AG08396 (cell line): ENCODE measurements around the gene RGS16.

ENCODE experiments used
- DNase-seq: peaks from one replicate; pipeline ENCODE4 v3.0.0; 2012; ENCODE audit warnings: low spot score, mixed read lengths

RGS16 gene

DNA sequence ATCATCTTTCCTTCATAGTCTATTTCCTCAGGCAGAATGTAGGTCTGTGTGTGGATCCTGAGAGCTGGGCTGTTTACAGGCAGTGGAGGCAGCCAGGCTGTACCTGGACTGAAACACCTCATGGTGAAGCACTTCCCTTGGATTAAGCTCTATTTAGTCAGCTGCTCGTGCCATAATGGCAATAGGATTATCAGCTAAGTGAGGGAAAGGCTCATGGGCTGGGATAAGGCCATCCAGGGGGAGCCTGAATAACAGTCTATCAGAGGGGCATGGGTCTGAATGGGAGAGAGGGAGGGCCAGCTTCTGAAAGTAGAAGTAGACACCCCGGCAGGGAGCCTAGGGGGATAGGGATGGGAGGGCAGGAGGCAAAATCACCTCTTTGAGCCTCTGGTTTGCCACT, 23.5 kb downstream of the RGS16 start:
- DNase-seq, result no peak

DNA sequence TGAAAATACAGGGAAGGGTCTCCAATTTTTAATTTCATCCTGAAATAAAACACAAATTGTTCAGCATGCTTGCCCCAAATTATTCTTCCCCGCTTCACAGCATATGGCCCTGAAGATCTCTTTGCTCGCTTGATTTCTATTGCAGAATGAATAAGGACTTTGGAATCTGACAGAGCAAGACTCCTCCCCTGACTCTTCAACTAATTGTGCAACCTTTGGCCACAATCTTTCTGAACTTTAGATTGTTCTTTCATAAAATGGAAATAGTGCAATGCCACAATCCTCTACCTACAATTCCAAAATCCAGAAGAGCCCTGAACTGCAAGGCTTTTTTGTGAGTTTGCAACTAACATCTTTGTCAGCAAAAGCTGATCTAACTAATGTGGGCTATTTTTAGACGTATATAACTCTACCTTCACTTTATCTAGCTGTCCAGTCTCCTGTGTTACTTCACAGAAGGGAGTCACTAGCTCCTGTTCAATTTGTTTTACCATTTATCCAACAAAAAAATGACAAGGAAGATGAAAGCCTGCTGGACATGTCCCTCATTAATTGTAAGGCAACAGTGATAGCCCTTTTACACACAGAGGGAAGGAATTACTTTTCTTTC, 28.5 kb downstream of the RGS16 start:
- no peak for DNase-seq

DNA sequence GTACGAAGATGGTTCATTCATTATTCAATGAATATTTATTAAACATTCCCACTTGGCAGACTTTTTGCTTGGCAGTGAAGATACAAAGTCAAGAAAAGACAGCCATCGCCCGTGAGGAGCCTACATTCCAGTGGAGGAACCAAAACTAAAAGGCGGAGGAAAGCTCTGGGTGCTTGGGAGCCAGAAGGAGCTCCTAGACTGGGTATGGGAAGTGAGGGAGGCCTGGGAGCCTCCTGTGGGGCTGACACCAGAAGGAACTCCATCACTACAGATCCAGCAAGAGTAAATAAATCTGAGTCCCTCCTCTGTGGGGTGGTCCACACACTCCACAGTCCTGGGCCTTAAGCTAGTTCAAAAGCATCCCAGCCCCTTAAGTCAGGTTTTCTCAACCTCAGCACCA, 30.0 kb downstream of the RGS16 start:
- no peak for DNase-seq

DNA sequence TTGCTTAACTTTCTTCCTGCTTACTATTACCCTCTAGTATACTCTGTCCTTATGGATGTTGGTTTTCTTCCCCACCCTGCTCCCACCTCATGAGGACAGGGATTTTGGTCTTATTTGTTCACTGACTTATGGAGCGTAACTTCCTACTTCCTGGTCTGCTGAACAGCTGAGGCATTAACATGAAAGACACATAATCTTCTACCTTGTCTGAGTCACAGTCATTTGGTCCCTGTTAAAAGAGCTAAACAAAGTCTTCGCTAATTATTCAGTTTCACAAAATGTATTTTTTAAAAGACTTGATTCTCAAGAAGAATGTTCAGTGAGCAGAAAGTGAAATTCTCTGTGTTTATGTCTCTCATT, 33.6 kb downstream of the RGS16 start:
- DNase-seq, result no peak

DNA sequence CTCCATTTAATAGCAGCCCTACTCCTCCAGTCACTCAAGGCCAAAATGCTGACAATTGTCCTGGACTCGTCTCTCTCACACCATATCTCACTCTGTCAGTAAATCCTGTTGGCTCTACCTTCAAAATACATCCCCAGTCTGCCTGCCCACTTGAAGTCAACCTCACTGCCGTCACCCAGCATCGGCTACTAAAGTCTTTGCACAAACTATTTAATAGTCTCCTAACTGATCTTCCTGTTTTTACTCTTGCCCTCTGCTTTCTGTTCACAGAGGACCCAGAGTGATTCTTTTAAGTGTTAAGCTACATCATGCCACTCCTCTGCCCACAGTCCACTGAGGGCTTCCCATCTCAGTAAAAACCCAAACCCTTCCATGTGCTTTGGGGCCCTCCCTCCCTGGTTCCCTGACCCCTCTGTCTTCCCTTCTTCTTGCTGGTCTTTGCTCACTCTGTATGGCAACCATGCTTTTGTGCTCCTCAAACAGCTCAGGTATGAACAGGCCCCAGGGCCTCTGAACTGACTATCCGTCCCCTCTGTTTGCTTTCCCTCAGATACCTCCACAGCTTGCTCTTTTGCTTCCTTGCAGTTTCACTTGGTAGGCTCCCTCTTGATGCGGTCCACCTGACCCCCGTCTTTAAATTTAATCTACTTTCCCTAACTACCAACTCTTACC, 34.1 kb downstream of the RGS16 start:
- no peak for DNase-seq

DNA sequence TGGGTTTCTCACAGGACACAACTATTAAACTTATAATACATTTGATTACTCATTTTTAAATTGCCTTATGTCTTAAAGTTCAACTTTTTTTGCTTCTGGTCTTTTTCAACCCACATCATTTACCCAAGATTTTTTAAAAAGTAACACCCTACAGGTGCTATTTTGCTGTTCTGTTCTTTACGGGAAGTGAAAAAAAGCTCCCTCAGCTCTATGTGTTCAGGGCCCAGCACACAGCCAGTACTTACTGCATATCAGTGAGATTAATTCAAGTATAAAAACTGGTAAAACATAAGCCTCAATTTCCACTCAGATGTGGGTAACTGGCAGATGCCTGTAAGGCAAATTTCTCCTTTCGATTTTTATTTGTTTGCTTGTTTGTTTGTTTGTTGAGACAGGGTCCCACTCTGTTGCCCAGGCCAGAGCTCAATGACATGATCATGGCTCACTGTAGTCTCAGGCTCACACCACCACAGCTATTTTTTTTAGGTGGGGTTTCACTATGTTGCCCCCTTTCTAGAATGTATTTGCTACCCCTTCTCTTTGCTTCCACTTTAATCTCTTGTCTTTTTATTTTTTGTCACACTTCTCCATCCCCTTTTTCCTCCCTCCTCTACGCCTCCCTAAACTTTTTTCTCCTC, 35.4 kb downstream of the RGS16 start:
- DNase-seq, result no peak

DNA sequence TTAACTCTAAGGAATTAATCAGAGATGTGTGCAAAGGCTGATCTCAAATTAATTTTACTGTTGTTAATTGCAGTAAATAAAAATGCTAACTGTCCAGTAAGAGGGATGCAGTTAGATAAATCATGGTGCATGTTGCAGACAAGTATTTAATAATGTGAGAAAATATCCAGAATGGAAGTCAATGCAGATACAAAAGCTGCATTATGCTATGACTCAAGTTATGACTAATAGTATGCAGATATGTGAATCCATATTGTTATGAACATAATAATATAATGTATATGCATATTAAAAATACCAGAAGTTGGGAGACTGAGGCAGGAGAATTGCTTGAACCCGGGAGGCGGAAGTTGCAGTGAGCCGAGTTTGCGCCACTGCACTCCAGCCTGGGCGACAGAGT, 36.6 kb downstream of the RGS16 start:
- DNase-seq, result no peak

DNA sequence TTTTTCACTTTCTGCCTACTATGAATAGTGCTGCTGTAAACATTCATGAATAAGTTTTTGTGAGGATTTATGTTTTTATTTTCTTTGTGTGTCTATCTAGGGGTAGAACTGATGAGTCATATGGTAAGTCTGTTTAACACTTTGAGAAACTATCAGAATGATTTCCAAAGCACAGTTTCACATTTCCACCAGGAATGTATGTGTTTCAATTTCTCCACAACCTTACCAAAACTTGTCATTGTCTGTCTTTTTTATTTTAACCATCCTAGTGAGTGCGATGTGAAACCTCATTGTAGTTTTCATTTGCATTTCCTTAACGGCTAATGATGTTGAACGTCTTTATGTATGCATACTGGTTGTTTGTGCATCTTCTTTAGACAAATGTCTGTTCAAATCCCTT, 38.7 kb downstream of the RGS16 start:
- DNase-seq, result no peak

DNA sequence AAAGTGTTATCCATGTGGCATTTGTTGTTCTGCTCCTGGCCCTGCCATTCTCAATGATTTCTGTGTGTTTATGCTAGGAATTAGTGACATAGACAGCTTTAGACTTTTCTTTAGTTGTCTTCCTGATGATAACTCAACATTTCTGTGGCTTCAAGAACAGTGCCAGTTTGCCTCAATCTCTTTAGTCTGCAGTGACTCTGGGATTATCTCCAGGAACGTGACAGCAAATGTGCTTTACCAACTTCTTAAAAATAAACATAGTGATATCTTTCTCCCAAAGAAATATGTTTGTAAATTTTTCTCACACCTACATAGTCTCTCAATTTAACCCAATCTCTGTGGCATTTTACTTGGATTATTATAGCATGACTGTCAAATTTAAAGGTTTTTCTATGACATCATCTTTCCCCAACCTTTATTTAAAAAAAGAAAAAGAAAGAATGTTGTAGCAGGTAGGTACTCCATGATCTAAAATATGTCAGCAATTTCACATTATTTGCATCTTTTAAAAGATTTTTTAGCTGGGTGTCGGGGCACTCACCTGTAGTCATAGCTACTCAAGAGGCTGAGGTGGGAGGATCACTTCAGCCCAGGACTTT, 39.7 kb downstream of the RGS16 start:
- no peak for DNase-seq

DNA sequence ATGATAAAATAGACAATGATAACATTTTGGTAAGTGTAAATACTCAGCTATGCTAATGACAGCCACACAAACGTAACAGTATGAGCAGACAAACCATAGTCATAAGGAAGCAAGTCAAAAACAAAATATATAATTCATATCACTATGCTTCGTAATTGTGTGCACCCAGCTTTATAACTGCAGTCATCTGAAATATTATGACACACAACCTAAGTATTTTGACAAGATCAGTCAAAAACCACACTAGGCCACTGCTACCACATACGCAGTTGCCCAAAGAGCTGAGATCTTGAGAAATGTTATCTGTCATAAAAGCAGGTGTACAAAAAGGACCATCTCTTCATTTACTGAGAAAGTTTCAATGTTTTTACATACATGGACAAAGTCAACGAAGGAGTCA, 41.1 kb downstream of the RGS16 start:
- no peak for DNase-seq

DNA sequence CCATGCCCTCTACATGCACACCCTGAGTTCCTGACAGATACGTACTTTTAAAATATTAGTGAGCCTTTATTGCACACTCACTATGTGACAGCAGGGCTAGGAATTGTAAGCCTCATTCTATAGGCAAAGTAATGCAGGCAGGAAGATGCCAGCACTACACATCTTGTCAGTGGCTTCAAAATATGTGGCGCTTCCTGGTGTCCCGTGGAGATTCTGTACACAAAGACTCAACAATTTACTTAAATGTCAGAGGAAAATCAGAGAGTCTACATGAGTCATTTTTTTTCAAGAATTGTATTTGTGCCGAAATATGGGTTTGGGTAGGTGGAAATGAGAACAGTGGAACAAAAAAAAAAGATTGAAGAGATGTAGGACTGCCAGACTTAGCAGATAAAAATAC, 42.7 kb downstream of the RGS16 start:
- no peak for DNase-seq

DNA sequence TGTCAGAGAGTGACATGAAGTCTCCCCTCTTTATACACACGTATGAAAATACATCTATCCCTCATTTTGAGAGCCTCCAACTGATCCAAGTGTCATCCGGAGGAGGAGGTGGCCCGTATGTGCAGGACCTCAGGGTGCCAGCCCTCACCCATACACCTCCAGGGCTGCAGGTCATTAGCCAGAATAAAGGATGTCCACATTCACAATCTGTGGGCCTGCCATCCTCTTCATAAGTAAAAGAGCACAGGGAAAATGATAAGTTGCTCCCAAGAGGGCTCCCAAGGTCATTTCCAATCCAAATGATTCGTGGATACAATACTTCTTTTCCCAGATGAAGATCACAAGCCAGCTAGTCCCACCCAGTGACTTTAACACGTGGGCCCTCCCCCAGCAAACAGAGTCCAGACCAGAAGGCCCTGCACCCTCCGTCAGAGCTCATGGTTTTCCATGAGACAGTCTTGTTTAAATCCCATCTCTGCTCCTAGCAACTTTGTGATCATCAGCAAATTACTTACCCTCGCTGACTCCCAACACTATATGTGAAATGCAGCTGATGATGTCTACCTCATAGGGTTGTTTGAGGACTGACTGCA, 43.7 kb downstream of the RGS16 start:
- DNase-seq, result no peak

DNA sequence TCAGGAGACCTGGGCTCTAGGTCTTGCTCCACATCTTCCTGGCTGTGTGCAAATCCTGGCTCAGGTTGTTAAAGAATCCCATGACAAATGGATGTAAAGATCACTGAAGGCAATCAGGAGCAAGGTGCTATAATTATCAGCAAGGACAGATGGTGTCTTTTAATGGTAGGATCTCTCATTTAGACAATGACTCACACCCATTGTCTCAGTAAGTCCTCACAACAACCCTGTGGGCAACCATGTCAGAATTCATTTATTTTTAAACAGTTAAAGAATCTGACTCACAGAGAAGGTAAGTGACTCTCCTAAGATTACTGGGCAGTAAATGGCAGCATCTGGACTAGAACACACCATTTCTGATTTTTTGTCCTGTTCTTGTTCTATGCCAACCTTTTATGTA, 47.9 kb downstream of the RGS16 start:
- no peak for DNase-seq

DNA sequence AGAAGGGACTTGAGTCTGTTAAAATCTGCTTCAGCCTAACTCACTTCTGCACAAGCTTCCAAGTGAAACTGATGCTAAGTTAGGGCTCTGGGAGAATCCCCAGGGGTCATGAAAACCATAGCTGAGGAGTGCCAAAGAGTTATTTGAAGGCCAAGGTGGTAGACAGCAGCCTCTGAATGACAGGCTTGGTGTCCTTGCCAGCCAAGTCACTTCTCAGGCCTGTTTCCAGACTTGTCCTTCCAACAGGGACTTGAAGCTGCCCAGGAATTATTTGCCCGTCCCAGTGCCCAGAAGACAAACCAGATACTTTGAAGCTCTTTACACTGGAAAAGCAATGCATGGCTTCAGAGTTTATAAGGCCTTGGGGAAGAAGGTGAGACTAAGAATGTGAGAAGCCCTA, 48.7 kb downstream of the RGS16 start:
- no peak for DNase-seq

DNA sequence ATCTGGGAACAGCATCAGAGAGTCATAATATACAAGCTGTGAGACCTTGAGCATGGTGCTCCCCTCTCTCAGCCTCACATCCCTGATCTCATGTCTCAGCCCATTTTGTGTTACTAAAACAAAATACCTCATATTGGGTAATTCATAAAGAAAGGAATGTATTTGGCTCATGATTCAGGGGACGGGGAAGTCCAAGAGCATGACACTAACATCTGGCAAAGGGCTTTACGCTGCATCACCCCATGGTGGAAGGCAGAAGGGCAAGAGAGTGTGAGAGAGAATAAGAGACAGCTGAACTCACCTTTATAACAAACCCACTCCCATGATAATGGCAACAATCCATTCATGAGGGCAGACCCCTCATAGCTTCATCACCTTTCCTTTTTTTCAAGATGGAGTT, 51.7 kb downstream of the RGS16 start:
- no peak for DNase-seq

DNA sequence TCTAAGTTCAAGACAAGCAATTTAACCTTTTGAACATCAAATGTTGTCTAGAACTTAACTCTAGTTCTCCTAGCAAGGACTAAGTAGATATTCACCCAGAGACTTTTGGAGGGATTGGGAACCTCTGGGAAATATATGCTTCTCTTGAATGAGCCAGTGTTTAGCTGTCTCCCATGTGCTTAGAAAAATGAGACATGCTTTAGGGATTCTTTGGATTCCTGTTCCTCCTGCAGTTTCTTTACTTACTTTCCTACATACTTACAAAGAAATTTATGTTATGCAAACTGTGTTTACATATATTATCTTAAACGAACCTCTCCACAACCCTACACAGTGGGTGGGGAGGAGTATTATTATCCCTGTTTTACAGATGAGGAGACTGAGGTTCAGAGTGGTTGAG, 54.4 kb downstream of the RGS16 start:
- no peak for DNase-seq

DNA sequence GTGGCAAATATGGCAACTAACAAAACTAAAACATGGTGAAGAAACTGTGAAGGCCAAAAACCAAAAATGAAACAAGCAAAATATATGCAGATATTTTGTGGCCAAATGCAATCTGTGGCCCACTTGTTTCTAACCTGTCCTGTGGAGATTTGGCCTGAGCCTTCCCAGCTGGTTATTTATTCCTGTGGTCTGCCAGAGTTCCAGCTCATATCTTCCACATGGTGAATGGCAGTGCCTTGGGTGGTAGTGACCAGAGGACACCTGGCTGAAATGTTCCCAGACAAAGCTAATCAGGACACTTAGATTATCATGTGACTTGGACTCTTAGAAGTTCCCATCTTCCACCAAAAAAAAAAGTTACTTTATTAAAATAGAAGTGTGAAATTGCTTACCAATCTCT, 54.8 kb downstream of the RGS16 start:
- DNase-seq, result no peak
